Glutamatergic neuron (in vitro differentiated cells): ENCODE results near the gene ZNF831. TPM values are rescaled to one million over a fixed set of nuclear protein-coding genes. Genes with fewer than 3 reads are reported as not detected.

Experiments
- DNase-seq: peaks from one replicate; pipeline ENCODE4 v3.0.0; 2022
- H3K27ac Mint-ChIP-seq: one replicate; pipeline ENCODE4 v1.8.0; 2020; ENCODE audit warnings: mild to moderate bottlenecking, mixed read lengths, inconsistent platforms; ENCODE audit not compliant: unreplicated experiment
- H3K27me3 Mint-ChIP-seq: one replicate; pipeline ENCODE4 v1.8.0; 2020; ENCODE audit warnings: mild to moderate bottlenecking, moderate library complexity, mixed read lengths, inconsistent platforms; ENCODE audit not compliant: unreplicated experiment
- H3K36me3 Mint-ChIP-seq: one replicate; pipeline ENCODE4 v1.8.0; 2020; ENCODE audit warnings: mild to moderate bottlenecking, mixed read lengths, inconsistent platforms; ENCODE audit not compliant: unreplicated experiment
- H3K4me1 Mint-ChIP-seq: one replicate; pipeline ENCODE4 v1.8.0; 2020; ENCODE audit warnings: mild to moderate bottlenecking, low read depth, mixed read lengths, inconsistent platforms; ENCODE audit not compliant: unreplicated experiment
- H3K4me3 Mint-ChIP-seq: one replicate; pipeline ENCODE4 v1.8.0; 2020; ENCODE audit warnings: mild to moderate bottlenecking, mixed read lengths, inconsistent platforms; ENCODE audit not compliant: unreplicated experiment
- H3K9me3 Mint-ChIP-seq: one replicate; pipeline ENCODE4 v1.8.0; 2020; ENCODE audit warnings: mild to moderate bottlenecking, moderate library complexity, mixed read lengths, inconsistent platforms; ENCODE audit not compliant: unreplicated experiment
- CTCF ChIP-seq: fragments of 200-600 bp; sonication (generic); IDR thresholded peaks from one replicate; pipeline ENCODE4 v1.5.0; 2021; ENCODE audit not compliant: partially characterized antibody, unreplicated experiment
- total RNA-seq: library from RNA; stranded (reverse); fragmentation: NEBNext Ultra II Directional; extraction: Animal tissue kit (Norgen Biotek cat#: 25700); gene quantifications from one replicate; pipeline ENCODE4 v1.2.1, GENCODE V29; 2021; ENCODE audit not compliant: unreplicated experiment

The ZNF831 gene
- total RNA-seq, 1 donor from 2014 or later = not detected

GRCh38 chr20:59291740-59292383 is 128.2 kb downstream of the ZNF831 start:
- no peak for DNase-seq
- Mint-ChIP-seq H3K9me3 (peaks cover 7% of the 10 kb centered on the region), H3K36me3 (no peaks in the 10 kb centered on the region), H3K4me3 (no peak overlapping the region), H3K27me3 (no peaks in the 10 kb centered on the region), H3K27ac (no peak overlapping the region), H3K4me1 (peaks cover 11% of the 10 kb centered on the region)
- no peak for TF ChIP-seq CTCF

GRCh38 chr20:59295531-59295930 is 131.9 kb downstream of the ZNF831 start:
- Mint-ChIP-seq H3K27ac (no peak overlapping the region), H3K27me3 (peaks cover 3% of the 10 kb centered on the region)
- DNase-seq = no peak

GRCh38 chr20:59297686-59298085 is 134.1 kb downstream of the ZNF831 start:
- H3K27ac Mint-ChIP-seq = no peak overlapping the region
- H3K4me1 Mint-ChIP-seq = peaks cover 5% of the 10 kb centered on the region
- H3K9me3 Mint-ChIP-seq = peaks cover 2% of the 10 kb centered on the region
- H3K27me3 Mint-ChIP-seq = peaks cover 6% of the 10 kb centered on the region
- H3K36me3 Mint-ChIP-seq = no peaks in the 10 kb centered on the region
- DNase-seq = no peak
- no peak for TF ChIP-seq CTCF
- no peak overlapping the region for H3K4me3 Mint-ChIP-seq

More at GRCh38 chr20:59295531-59295930, 131.9 kb downstream of the ZNF831 start:
- Mint-ChIP-seq H3K4me3 (no peak overlapping the region), H3K9me3 (peaks cover 5% of the 10 kb centered on the region), H3K4me1 (peaks cover 11% of the 10 kb centered on the region), H3K36me3 (no peaks in the 10 kb centered on the region)
- TF ChIP-seq CTCF = no peak

- no peak for DNase-seq
- Mint-ChIP-seq H3K27ac (no peak overlapping the region), H3K27me3 (peaks cover 8% of the 10 kb centered on the region), H3K4me1 (peaks cover 5% of the 10 kb centered on the region), H3K4me3 (no peak overlapping the region), H3K36me3 (no peaks in the 10 kb centered on the region), H3K9me3 (peaks cover 2% of the 10 kb centered on the region)
- no peak for TF ChIP-seq CTCF
Measured at GRCh38 chr20:59299945-59300332, 136.3 kb downstream of the ZNF831 start.

GRCh38 chr20:59300333-59301081 is 136.9 kb downstream of the ZNF831 start, which contains the start of gene EDN3:
Gene EDN3, plus strand, starts transcription at chr20:59300611. Its CDS starts 202 bp downstream, at chr20:59300813.
- no peak within 1 kb of the TSS for H3K27ac Mint-ChIP-seq

More at GRCh38 chr20:59300333-59301081, 136.9 kb downstream of the ZNF831 start, which contains the start of gene EDN3:
- H3K36me3 Mint-ChIP-seq = no peaks in the 10 kb centered on the region
- H3K9me3 Mint-ChIP-seq = no peaks in the 10 kb centered on the region
- H3K4me1 Mint-ChIP-seq = peaks cover 5% of the 10 kb centered on the region
- no peak for DNase-seq
- H3K27me3 Mint-ChIP-seq = peaks cover 8% of the 10 kb centered on the region
- H3K4me3 Mint-ChIP-seq = no peak within 1 kb of the TSS
- no peak for TF ChIP-seq CTCF
